Gastroesophageal sphincter (tissue), 3 donors: ENCODE data around the gene PIP5K1B.

Source experiments
- EP300 ChIP-seq: sonication (generic); formaldehyde crosslinking; IDR thresholded peaks from one replicate; pipeline ENCODE4 v1.6.1; 2017; ENCODE audit warnings: antibody characterized with exemption, mild to moderate bottlenecking
- POLR2A ChIP-seq, 2 donors: fragments of 450-650 bp; IDR thresholded peaks; one replicate each; pipeline ENCODE4 v1.6.1; 2017; ENCODE audit warnings: antibody characterized with exemption in 2 of 2, mild to moderate bottlenecking in 2 of 2, moderate library complexity in 1 of 2
- TF ChIP-seq, protein P1 (sequence below), 4 experiments: fragments of 200-600 bp in 2 of 4; fragments of 450-650 bp in 2 of 4; sonication (generic) in 1 of 4; IDR thresholded peaks; one replicate each; pipeline ENCODE4 v1.5.1; 2017 to 2019; ENCODE audit warnings: antibody characterized with exemption in 4 of 4, mild to moderate bottlenecking in 2 of 4, moderate library complexity in 2 of 4

DNA sequence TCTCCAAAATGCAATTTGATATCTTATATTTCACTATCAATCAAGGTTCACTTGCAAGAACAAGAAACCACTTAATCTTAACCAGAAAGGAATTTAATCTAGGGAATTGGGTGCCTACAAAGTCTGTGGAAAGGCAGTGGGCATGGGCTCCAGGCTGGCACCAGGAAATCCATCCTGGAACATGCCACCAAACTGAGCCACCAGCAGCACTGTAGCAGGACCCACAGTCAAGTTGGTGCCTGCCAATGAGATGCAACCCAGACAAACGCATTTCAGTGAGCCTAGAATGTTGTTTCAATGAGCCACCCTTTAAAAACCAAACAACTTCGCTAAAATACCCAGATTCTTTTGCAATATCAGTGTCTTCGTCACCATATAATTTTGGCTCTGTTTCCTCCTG is 237.8 kb downstream of the PIP5K1B start:
- TF ChIP-seq, protein P1, sequence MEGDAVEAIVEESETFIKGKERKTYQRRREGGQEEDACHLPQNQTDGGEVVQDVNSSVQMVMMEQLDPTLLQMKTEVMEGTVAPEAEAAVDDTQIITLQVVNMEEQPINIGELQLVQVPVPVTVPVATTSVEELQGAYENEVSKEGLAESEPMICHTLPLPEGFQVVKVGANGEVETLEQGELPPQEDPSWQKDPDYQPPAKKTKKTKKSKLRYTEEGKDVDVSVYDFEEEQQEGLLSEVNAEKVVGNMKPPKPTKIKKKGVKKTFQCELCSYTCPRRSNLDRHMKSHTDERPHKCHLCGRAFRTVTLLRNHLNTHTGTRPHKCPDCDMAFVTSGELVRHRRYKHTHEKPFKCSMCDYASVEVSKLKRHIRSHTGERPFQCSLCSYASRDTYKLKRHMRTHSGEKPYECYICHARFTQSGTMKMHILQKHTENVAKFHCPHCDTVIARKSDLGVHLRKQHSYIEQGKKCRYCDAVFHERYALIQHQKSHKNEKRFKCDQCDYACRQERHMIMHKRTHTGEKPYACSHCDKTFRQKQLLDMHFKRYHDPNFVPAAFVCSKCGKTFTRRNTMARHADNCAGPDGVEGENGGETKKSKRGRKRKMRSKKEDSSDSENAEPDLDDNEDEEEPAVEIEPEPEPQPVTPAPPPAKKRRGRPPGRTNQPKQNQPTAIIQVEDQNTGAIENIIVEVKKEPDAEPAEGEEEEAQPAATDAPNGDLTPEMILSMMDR (IDR thresholded peaks at IDR 0.05), result no peak
- TF ChIP-seq POLR2A (IDR thresholded peaks at IDR 0.05) (no peak), EP300 (no peak)
